ENCODE results near the gene RPLP1.
A peak's percentile ranks its signal among the peaks of the same experiment; 100 is the strongest.

The RPLP1 gene

GRCh38 chr15:69459066-69459465 is 6.4 kb downstream of the RPLP1 start:
- Histone ChIP-seq H3K79me2 (ENCODE audit: low read length) (peaks cover 21% of the 10 kb centered on the region), H3K27me3 (ENCODE audit: low read depth, low read length) (no peaks in the 10 kb centered on the region), H3K4me1 (ENCODE audit: low read length) (peaks cover 30% of the 10 kb centered on the region), H2AFZ (ENCODE audit: low read depth, low read length) (no peak overlapping the region), H3K36me3 (replicated peaks; ENCODE audit: low read depth, low read length) (peaks cover 41% of the 10 kb centered on the region), H3K9me3 (ENCODE audit: insufficient read depth, low read length) (no peaks in the 10 kb centered on the region), H4K20me1 (ENCODE audit: insufficient read depth, low read length) (peaks cover 35% of the 10 kb centered on the region), H3K4me2 (ENCODE audit: low read length) (no peak overlapping the region), H3K27ac (ENCODE audit: low read length) (no peak overlapping the region), H3K4me3 (ENCODE audit: low read length) (no peak overlapping the region), H3K9ac (ENCODE audit: low read length) (no peak overlapping the region)
- TF ChIP-seq CTCF (IDR thresholded peaks at IDR 0.05; ENCODE audit: low read depth, low read length) (no peak), EZH2phosphoT487 (IDR thresholded peaks at IDR 0.05; ENCODE audit: low read depth) (no peak)

- Histone ChIP-seq H3K36me3 (replicated peaks; ENCODE audit: low read depth, low read length) (peaks cover 26% of the 10 kb centered on the region), H3K27ac (ENCODE audit: low read length) (no peak overlapping the region), H3K4me2 (ENCODE audit: low read length) (no peak overlapping the region), H3K79me2 (ENCODE audit: low read length) (peaks cover 6% of the 10 kb centered on the region), H3K4me1 (ENCODE audit: low read length) (peaks cover 16% of the 10 kb centered on the region), H2AFZ (ENCODE audit: low read depth, low read length) (no peak overlapping the region), H3K4me3 (ENCODE audit: low read length) (no peak overlapping the region), H3K9ac (ENCODE audit: low read length) (no peak overlapping the region), H4K20me1 (ENCODE audit: insufficient read depth, low read length) (peaks cover 21% of the 10 kb centered on the region), H3K27me3 (ENCODE audit: low read depth, low read length) (no peaks in the 10 kb centered on the region), H3K9me3 (ENCODE audit: insufficient read depth, low read length) (no peaks in the 10 kb centered on the region)
- TF ChIP-seq CTCF (IDR thresholded peaks at IDR 0.05; ENCODE audit: low read depth, low read length) (no peak), EZH2phosphoT487 (IDR thresholded peaks at IDR 0.05; ENCODE audit: low read depth) (no peak)
Measured at GRCh38 chr15:69460481-69460880, 7.9 kb downstream of the RPLP1 start.

- Histone ChIP-seq H3K27ac (ENCODE audit: low read length) (no peak overlapping the region), H3K27me3 (ENCODE audit: low read depth, low read length) (no peaks in the 10 kb centered on the region), H2AFZ (ENCODE audit: low read depth, low read length) (peak overlapping the region; percentile 64; the same call in 1 of the 2 replicates), H3K4me3 (ENCODE audit: low read length) (peak overlapping the region; percentile 84), H3K4me2 (ENCODE audit: low read length) (peak overlapping the region; percentile 74), H4K20me1 (ENCODE audit: insufficient read depth, low read length) (peaks cover 6% of the 10 kb centered on the region), H3K36me3 (replicated peaks; ENCODE audit: low read depth, low read length) (peaks cover 11% of the 10 kb centered on the region), H3K9me3 (ENCODE audit: insufficient read depth, low read length) (no peaks in the 10 kb centered on the region), H3K79me2 (ENCODE audit: low read length) (peaks cover 3% of the 10 kb centered on the region; the same call in 1 of the 2 replicates), H3K4me1 (ENCODE audit: low read length) (peaks cover 19% of the 10 kb centered on the region), H3K9ac (ENCODE audit: low read length) (peak overlapping the region; percentile 61)
- no peak for TF ChIP-seq EZH2phosphoT487 (IDR thresholded peaks at IDR 0.05; ENCODE audit: low read depth)
- no peak for TF ChIP-seq CTCF (IDR thresholded peaks at IDR 0.05; ENCODE audit: low read depth, low read length)
Measured at GRCh38 chr15:69462030-69462492, 9.4 kb downstream of the RPLP1 start.

GRCh38 chr15:69462493-69463181 is 10.0 kb downstream of the RPLP1 start:
- H3K27ac ChIP-seq (ENCODE audit: low read length) = peak overlapping the region; percentile 17; the same call in 1 of the 2 replicates
- TF ChIP-seq CTCF (IDR thresholded peaks at IDR 0.05; ENCODE audit: low read depth, low read length) (peak; percentile 74), EZH2phosphoT487 (IDR thresholded peaks at IDR 0.05; ENCODE audit: low read depth) (no peak)
- no peaks in the 10 kb centered on the region for H4K20me1 ChIP-seq (ENCODE audit: insufficient read depth, low read length)
- peaks cover 5% of the 10 kb centered on the region for H3K36me3 ChIP-seq (replicated peaks; ENCODE audit: low read depth, low read length)
- H3K4me1 ChIP-seq (ENCODE audit: low read length) = peaks cover 22% of the 10 kb centered on the region
- H3K9me3 ChIP-seq (ENCODE audit: insufficient read depth, low read length) = no peaks in the 10 kb centered on the region
- peak overlapping the region; percentile 83 for H3K4me2 ChIP-seq (ENCODE audit: low read length)
- peak overlapping the region; percentile 95 for H2AFZ ChIP-seq (ENCODE audit: low read depth, low read length)
- no peaks in the 10 kb centered on the region for H3K79me2 ChIP-seq (ENCODE audit: low read length)
- peak overlapping the region; percentile 84 for H3K4me3 ChIP-seq (ENCODE audit: low read length)
- no peaks in the 10 kb centered on the region for H3K27me3 ChIP-seq (ENCODE audit: low read depth, low read length)
- H3K9ac ChIP-seq (ENCODE audit: low read length) = peak overlapping the region; percentile 83
